ENCODE results near the gene PTPRT. TPM values are rescaled to one million over a fixed set of nuclear protein-coding genes. Genes with fewer than 3 reads are reported as not detected.

Gene PTPRT
- polyA plus RNA-seq, 3 donors = not detected

- H3K79me2 ChIP-seq (ENCODE audit: insufficient read depth, low read length) = no peaks in the 10 kb centered on the region
- H3K36me3 Mint-ChIP-seq = no peaks in the 10 kb centered on the region
Measured at GRCh38 chr20:42700372-42700771, 489.3 kb downstream of the PTPRT start.

GRCh38 chr20:42697962-42698361 is 491.7 kb downstream of the PTPRT start:
- peaks cover 3 to 12% (median 9%) of the 10 kb centered on the region in 7 donors for H3K9me3 Mint-ChIP-seq
- no peaks in the 10 kb centered on the region for H3K79me2 ChIP-seq (ENCODE audit: insufficient read depth, low read length)
- no peak overlapping the region for H3K4me2 ChIP-seq (replicated peaks; ENCODE audit: extremely low read depth, low read length, poor library complexity, severe bottlenecking)
- no peak overlapping the region for H3K4me3 Mint-ChIP-seq
- no peak overlapping the region for H2AFZ ChIP-seq (ENCODE audit: insufficient read depth, low read depth, low read length, poor library complexity, severe bottlenecking)
- no peaks in the 10 kb centered on the region for H3K36me3 ChIP-seq (replicated peaks in 1 of 2; ENCODE audit: control insufficient read depth in 1 of 2, insufficient read depth in 2 of 2, low read length in 2 of 2)
- WGBS (ENCODE audit: insufficient coverage) = 83% methylated on average over 1 of the region's 3 CpGs
- no peaks in the 10 kb centered on the region for H3K4me1 Mint-ChIP-seq
- H3K9ac ChIP-seq (ENCODE audit: insufficient read depth, low read length, poor library complexity, severe bottlenecking) = no peak overlapping the region
- H3K27ac ChIP-seq (ENCODE audit: low read depth in 1 of 2, low read length in 2 of 2) = no peak overlapping the region
- H3K27ac Mint-ChIP-seq = no peak overlapping the region
- intact Hi-C loops (cut with micrococcal nuclease) = no loop called here
- H3K4me3 ChIP-seq (replicated peaks in 1 of 3; ENCODE audit: low read depth in 2 of 3, low read length in 3 of 3) = no peak overlapping the region
- no peaks in the 10 kb centered on the region for H3K27me3 ChIP-seq (ENCODE audit: control insufficient read depth in 2 of 2, insufficient read depth in 2 of 2, low read length in 2 of 2)
- H4K20me1 ChIP-seq (ENCODE audit: insufficient read depth, low read length) = no peaks in the 10 kb centered on the region
- no peaks in the 10 kb centered on the region for H3K36me3 Mint-ChIP-seq
- H3K4me1 ChIP-seq (ENCODE audit: control insufficient read depth in 1 of 2, insufficient read depth in 2 of 2, low read length in 2 of 2) = no peaks in the 10 kb centered on the region
- H3K9me3 ChIP-seq (replicated peaks in 1 of 2; ENCODE audit: control insufficient read depth in 1 of 2, insufficient read depth in 1 of 2, low read length in 2 of 2) = no peaks in the 10 kb centered on the region
- no peak for TF ChIP-seq CTCF (IDR thresholded peaks at IDR 0.05)
- no peaks in the 10 kb centered on the region for H3K27me3 Mint-ChIP-seq (ENCODE audit: low read depth in 3 of 3)
- no peak for DNase-seq

More at GRCh38 chr20:42700372-42700771, 489.3 kb downstream of the PTPRT start:
- H3K4me3 ChIP-seq (replicated peaks in 1 of 3; ENCODE audit: low read depth in 2 of 3, low read length in 3 of 3) = no peak overlapping the region
- H3K4me1 ChIP-seq (ENCODE audit: control insufficient read depth in 1 of 2, insufficient read depth in 2 of 2, low read length in 2 of 2) = no peaks in the 10 kb centered on the region
- 97% methylated on average over 6 of the region's 8 CpGs for WGBS (ENCODE audit: insufficient coverage)
- Mint-ChIP-seq H3K4me3 (no peak overlapping the region), H3K27me3 (ENCODE audit: low read depth in 3 of 3) (no peaks in the 10 kb centered on the region), H3K9me3 (peaks cover 8 to 15% (median 11%) of the 10 kb centered on the region in 7 donors), H3K4me1 (no peaks in the 10 kb centered on the region), H3K27ac (no peak overlapping the region)
- H3K36me3 ChIP-seq (replicated peaks in 1 of 2; ENCODE audit: control insufficient read depth in 1 of 2, insufficient read depth in 2 of 2, low read length in 2 of 2) = no peaks in the 10 kb centered on the region
- intact Hi-C loops (cut with micrococcal nuclease) = no loop called here
- H2AFZ ChIP-seq (ENCODE audit: insufficient read depth, low read depth, low read length, poor library complexity, severe bottlenecking) = no peak overlapping the region
- no peak overlapping the region for H3K4me2 ChIP-seq (replicated peaks; ENCODE audit: extremely low read depth, low read length, poor library complexity, severe bottlenecking)
- no peak for DNase-seq
- H3K27me3 ChIP-seq (ENCODE audit: control insufficient read depth in 2 of 2, insufficient read depth in 2 of 2, low read length in 2 of 2) = no peaks in the 10 kb centered on the region
- no peak overlapping the region for H3K9ac ChIP-seq (ENCODE audit: insufficient read depth, low read length, poor library complexity, severe bottlenecking)
- no peak overlapping the region for H3K27ac ChIP-seq (ENCODE audit: low read depth in 1 of 2, low read length in 2 of 2)
- peaks cover 2 to 7% of the 10 kb centered on the region in 2 donors for H3K9me3 ChIP-seq (replicated peaks in 1 of 2; ENCODE audit: control insufficient read depth in 1 of 2, insufficient read depth in 1 of 2, low read length in 2 of 2)
- H4K20me1 ChIP-seq (ENCODE audit: insufficient read depth, low read length) = no peaks in the 10 kb centered on the region
- TF ChIP-seq CTCF (IDR thresholded peaks at IDR 0.05) = no peak

Data from CD14-positive monocyte (primary cell).